Lower lobe of right lung (tissue), 2 donors: ENCODE measurements around the gene ZNF445. TPM values are rescaled to one million over a fixed set of nuclear protein-coding genes. Genes with fewer than 3 reads are reported as not detected.
"Not testable (repeated sequence)": the region's sequence is repeated elsewhere in the genome, so short reads cannot be mapped to it uniquely, and the experiment has no call there.

Experiments used
- ATAC-seq, 2 donors: fragments of 200-7000 bp; cut with Tn5 transposase; one replicate each; pipeline ENCODE4 v1.9.1; 2020 to 2022; ENCODE audit warnings: mild to moderate bottlenecking in 2 of 2, moderate library complexity in 2 of 2
- DNase-seq: peaks from one replicate; pipeline ENCODE4 v3.0.0-alpha.2; 2020
- H3K27ac ChIP-seq: fragments of 200-600 bp; one replicate; pipeline ENCODE4 v1.8.0; 2022
- H3K27me3 ChIP-seq: fragments of 200-600 bp; one replicate; pipeline ENCODE4 v1.8.0; 2022; ENCODE audit warnings: low read depth
- H3K36me3 ChIP-seq: fragments of 200-600 bp; one replicate; pipeline ENCODE4 v1.8.0; 2022; ENCODE audit warnings: mild to moderate bottlenecking
- H3K4me1 ChIP-seq: fragments of 200-600 bp; one replicate; pipeline ENCODE4 v1.8.0; 2022
- H3K4me3 ChIP-seq: fragments of 200-600 bp; one replicate; pipeline ENCODE4 v1.8.0; 2022; ENCODE audit warnings: mild to moderate bottlenecking
- H3K9me3 ChIP-seq: fragments of 200-600 bp; one replicate; pipeline ENCODE4 v1.8.0; 2022
- intact Hi-C: fragments of 100-400 bp; cut with DNase I; formaldehyde crosslinking; loops from one replicate; pipeline ENCODE4 v1.11.0; 2022
- total RNA-seq: library from RNA; stranded (reverse); fragmentation: NEBNext Ultra II Directional; extraction: Animal tissue kit (Norgen Biotek cat#: 25700); gene quantifications from one replicate; pipeline ENCODE4 v1.2.1, GENCODE V29; 2021
- TF ChIP-seq, protein P1 (sequence below): fragments of 200-600 bp; IDR thresholded peaks from one replicate; pipeline ENCODE4 v1.8.0; 2022; ENCODE audit warnings: antibody characterized with exemption, mild to moderate bottlenecking
- donor health status: DM: no; HTN: yes; CAD: no; lungs with severe emphysema.

The ZNF445 gene
- total RNA-seq, 1 donor from 2014 or later = 21.1 TPM

DNA sequence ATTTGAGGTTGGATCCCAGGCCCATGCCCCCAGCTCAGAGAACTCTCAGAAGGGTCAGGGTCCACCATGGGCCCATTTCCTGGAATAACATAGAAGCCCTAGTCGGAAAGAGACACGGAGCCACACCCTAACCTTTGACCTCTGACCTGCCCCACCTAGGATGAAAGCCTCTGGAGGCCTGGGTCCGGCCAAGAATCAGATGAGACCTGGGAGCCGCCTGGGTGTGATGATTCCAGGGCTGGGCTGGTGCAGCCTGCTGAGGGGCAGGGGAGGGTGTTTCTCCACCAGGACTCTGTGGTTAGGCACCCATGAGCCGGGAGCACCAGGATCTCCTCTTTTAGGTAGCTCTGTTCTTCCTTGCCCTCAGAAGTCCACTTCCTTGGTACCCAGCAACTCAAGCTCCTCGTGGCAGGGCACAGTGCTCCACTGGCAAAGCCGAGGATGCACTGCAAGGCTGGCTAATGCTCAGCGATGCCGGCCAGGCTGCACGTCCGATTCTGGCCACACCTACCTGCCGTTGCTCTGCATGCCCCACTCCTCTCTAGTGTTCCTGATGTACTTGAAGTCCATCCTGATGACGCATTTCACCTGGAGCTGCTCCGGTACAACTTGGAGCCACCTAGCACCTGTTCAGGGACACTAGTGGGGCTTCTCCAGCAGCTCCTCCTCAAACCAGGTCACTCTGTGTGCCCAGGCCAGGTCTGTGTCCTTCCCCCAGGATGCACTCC lies 57.4 kb downstream of the ZNF445 start:
- no peaks in the 10 kb centered on the region for H3K36me3 ChIP-seq
- no peaks in the 10 kb centered on the region for H3K27me3 ChIP-seq
- ATAC-seq (peak in 1 of 2 donors; percentile 57), DNase-seq (no peak)
- no peaks in the 10 kb centered on the region for H3K4me1 ChIP-seq
- intact Hi-C loops = no loop called here
- no peak overlapping the region for H3K4me3 ChIP-seq
- TF ChIP-seq, protein P1, sequence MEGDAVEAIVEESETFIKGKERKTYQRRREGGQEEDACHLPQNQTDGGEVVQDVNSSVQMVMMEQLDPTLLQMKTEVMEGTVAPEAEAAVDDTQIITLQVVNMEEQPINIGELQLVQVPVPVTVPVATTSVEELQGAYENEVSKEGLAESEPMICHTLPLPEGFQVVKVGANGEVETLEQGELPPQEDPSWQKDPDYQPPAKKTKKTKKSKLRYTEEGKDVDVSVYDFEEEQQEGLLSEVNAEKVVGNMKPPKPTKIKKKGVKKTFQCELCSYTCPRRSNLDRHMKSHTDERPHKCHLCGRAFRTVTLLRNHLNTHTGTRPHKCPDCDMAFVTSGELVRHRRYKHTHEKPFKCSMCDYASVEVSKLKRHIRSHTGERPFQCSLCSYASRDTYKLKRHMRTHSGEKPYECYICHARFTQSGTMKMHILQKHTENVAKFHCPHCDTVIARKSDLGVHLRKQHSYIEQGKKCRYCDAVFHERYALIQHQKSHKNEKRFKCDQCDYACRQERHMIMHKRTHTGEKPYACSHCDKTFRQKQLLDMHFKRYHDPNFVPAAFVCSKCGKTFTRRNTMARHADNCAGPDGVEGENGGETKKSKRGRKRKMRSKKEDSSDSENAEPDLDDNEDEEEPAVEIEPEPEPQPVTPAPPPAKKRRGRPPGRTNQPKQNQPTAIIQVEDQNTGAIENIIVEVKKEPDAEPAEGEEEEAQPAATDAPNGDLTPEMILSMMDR = no peak
- H3K9me3 ChIP-seq = no peaks in the 10 kb centered on the region
- no peak overlapping the region for H3K27ac ChIP-seq

DNA sequence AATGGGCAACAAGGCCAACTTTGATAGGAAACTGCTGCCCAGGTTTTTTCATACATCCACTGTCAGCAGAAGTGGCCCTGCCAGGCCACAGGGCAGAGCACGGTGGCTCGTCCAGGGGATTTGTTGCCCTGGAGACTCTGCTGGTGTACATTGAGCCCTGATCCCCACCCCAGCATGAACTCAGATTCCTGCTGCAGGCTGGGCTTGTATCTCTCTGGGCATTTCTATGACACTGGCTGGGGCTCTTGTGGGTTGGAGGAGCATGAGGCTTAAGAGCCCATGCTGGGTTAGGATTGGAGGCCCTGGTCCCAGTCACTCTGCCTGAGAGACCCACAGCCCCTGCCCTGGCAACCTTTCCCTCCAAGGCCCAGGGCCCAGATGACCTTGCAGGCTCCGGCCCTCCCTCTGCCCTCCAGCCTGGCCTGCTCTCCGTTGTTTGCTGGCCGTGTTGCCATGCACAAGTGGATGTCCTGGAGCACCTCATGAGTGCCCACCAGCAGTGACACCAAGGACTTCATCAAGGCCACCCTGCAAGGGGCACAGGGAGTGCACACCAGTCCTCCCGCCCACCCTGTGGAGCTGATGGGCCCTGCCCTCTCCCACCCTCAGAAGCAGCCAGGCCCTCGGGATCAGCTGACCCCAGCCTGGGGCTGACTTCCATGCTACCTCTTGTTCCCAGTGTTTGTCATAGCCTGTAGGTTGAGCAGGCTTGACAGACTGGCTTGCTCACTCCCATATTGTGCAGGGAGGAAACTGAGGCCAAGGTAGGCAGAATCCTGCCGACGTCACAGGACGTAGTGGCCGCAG lies 58.2 kb downstream of the ZNF445 start:
- intact Hi-C loops = no loop called here
- TF ChIP-seq, protein P1 = no peak
- H3K9me3 ChIP-seq = no peaks in the 10 kb centered on the region
- no peaks in the 10 kb centered on the region for H3K36me3 ChIP-seq
- no peaks in the 10 kb centered on the region for H3K27me3 ChIP-seq
- no peak overlapping the region for H3K4me3 ChIP-seq
- no peaks in the 10 kb centered on the region for H3K4me1 ChIP-seq
- DNase-seq = no peak
- ATAC-seq = no peak
- no peak overlapping the region for H3K27ac ChIP-seq

DNA sequence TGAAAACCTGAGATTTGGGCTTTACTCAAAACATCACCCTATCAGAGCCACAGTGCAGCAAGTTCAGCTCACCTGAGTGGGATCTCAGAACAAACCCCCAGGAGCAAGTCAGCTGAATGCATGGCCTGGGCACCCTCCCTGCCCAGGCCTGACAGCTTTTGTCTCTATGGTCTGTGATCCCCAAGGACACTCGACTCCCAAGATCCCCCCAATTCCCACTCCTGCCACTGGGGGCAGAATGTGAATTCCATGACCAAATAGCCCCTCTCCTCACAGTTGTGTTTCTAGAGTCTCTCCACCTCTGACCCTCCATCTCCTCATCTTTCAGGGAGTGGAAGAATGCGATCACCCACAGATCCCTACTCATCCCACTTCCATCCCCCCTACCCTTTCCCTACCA lies 58.9 kb downstream of the ZNF445 start:
- H3K4me1 ChIP-seq = no peaks in the 10 kb centered on the region
- no peak overlapping the region for H3K27ac ChIP-seq
- DNase-seq = no peak
- no peaks in the 10 kb centered on the region for H3K36me3 ChIP-seq
- intact Hi-C loops = no loop called here
- TF ChIP-seq, protein P1 = peak; percentile 16
- no peaks in the 10 kb centered on the region for H3K27me3 ChIP-seq
- H3K9me3 ChIP-seq = no peaks in the 10 kb centered on the region
- H3K4me3 ChIP-seq = no peak overlapping the region
- no peak for ATAC-seq

DNA sequence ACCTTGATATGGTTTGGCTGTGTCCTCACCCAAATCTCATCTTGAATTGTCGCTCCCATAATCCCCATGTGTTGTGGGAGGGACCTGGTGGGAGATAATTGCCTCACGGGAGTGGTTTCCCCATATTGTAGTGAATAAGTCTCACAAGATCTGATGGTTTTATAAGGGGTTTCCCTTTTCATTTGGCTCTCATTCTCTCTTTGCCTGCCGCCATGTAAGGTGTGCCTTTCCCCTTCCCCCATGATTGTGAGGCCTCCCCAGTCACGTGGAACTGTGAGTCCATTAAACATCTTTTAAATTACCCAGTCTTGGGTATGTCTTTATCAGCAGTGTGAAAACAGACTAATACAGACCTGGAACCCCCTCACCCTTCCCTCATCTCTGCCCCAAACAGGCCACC lies 59.4 kb downstream of the ZNF445 start:
- H3K36me3 ChIP-seq, intact Hi-C loops, H3K4me1 ChIP-seq, H3K9me3 ChIP-seq, ATAC-seq, H3K27me3 ChIP-seq, H3K4me3 ChIP-seq, DNase-seq, H3K27ac ChIP-seq: not testable (repeated sequence)

DNA sequence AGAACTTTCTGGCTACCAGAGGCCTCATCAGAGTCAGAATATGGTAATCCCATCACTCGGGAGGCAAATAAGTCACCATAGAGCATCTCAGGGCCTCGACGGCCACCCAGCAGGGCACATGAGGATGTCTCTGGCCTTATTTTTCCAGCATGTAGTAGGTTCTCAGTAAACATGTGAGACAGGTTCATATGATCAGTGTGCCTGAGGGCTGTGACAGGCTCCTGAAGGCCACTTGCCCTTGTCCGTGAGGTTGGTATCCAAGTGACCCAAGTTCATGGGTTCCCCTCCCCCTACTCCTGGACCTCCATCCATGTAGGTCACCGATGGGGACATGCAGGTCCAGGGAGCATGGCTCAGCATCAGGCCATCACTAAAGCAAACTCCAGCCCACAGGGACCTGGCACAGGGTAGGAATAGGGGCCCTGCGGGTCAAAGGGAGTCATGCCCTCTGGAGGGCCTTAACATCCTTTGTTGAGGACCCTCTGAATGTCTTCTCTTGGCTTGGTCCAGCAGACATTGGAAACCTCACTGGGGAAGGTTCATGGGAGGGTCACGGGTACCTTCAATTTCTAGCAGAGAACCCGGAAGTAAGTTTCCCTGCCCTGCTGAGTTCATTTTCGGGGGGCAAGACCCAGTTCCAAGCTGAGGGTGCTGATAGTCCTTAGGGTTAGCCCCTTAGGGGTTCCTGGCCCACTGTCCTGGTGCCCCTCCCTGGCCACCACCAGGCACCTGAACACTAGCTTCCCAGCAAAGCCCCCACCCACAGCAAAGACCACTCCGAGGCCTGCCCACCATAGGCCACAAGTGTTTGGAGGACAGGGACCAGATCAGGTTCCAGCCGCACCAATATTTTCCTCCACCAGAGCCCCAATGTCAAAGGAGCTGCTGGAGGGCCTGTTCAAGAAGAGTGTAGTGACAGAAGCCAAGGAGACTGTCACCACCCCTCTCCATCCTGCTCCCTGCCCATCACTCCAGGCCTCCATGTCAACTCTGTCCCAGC lies 61.1 kb downstream of the ZNF445 start:
- Histone ChIP-seq H3K4me3 (no peak overlapping the region), H3K9me3 (no peaks in the 10 kb centered on the region), H3K4me1 (no peaks in the 10 kb centered on the region), H3K27ac (no peak overlapping the region), H3K36me3 (no peaks in the 10 kb centered on the region), H3K27me3 (no peaks in the 10 kb centered on the region)
- intact Hi-C loops = no loop called here
- DNase-seq (no peak), ATAC-seq (no peak)
- TF ChIP-seq, protein P1 = no peak
